PC-9 (cell line): ENCODE data around the gene SNAPC2. TPM values are rescaled to one million over a fixed set of nuclear protein-coding genes. Genes with fewer than 3 reads are reported as not detected.

Experiments used
- BruUV-seq: library from RNA; stranded (reverse); fragments of 400-500 nt; replicated peaks from 2 replicates; lab custom pipeline; 2021; lab: Mats Ljungman, UMichigan
- CTCF ChIA-PET: fragments of 300-600 bp; sonication (Branson Sonifier 250); formaldehyde crosslinking; loops from one replicate; lab custom pipeline; 2022; ENCODE audit warnings: antibody characterized with exemption; lab: Charles Lee
- POLR2A ChIA-PET: fragments of 300-600 bp; sonication (Branson Sonifier 250); formaldehyde crosslinking; loops from one replicate; lab custom pipeline; 2022; ENCODE audit warnings: antibody characterized with exemption; ENCODE audit not compliant: unreplicated experiment; lab: Charles Lee
- DNase-seq, 2 experiments: peaks; one replicate each; pipeline versions ENCODE4 v3.0.0 to v3.0.0-alpha.2; 2015 to 2022; ENCODE audit warnings: mixed read lengths in 1 of 2
- H2AFZ ChIP-seq: fragments of 200-600 bp; sonication (generic); 2 replicates; pipeline ENCODE4 v1.8.1; 2017; ENCODE audit warnings: antibody characterized with exemption
- H3F3A ChIP-seq: fragments of 200-600 bp; sonication (generic); 2 replicates; pipeline ENCODE4 v1.8.1; 2017; ENCODE audit warnings: antibody characterized with exemption, mild to moderate bottlenecking, low read depth; ENCODE audit not compliant: insufficient read depth
- H3K27ac ChIP-seq: fragments of 200-600 bp; sonication (generic); 2 replicates; pipeline ENCODE4 v1.6.1; 2016; ENCODE audit warnings: mixed run types
- H3K27me3 ChIP-seq: fragments of 200-600 bp; sonication (generic); 2 replicates; pipeline ENCODE4 v1.6.1; 2016; ENCODE audit warnings: low read depth, mixed run types; ENCODE audit not compliant: insufficient read depth
- H3K36me3 ChIP-seq: fragments of 200-600 bp; sonication (generic); 2 replicates; pipeline ENCODE4 v1.6.1; 2016; ENCODE audit warnings: low read depth, mixed run types
- H3K4me1 ChIP-seq: fragments of 200-600 bp; sonication (generic); replicated peaks from 2 replicates; pipeline ENCODE4 v1.6.1; 2016; ENCODE audit warnings: mixed run types; ENCODE audit not compliant: insufficient read depth
- H3K4me2 ChIP-seq: fragments of 200-600 bp; sonication (generic); 2 replicates; pipeline ENCODE4 v1.6.1; 2017; ENCODE audit warnings: mixed run types
- H3K4me3 ChIP-seq: fragments of 200-600 bp; sonication (generic); 2 replicates; pipeline ENCODE4 v1.6.1; 2016; ENCODE audit warnings: mixed run types
- H3K79me2 ChIP-seq: fragments of 200-600 bp; sonication (generic); 2 replicates; pipeline ENCODE4 v1.6.1; 2017; ENCODE audit warnings: low read depth, mixed run types
- H3K9me2 ChIP-seq: fragments of 200-600 bp; sonication (generic); 2 replicates; pipeline ENCODE4 v1.8.1; 2017; ENCODE audit warnings: mild to moderate bottlenecking; ENCODE audit not compliant: insufficient read depth
- H3K9me3 ChIP-seq: fragments of 200-600 bp; sonication (generic); 2 replicates; pipeline ENCODE4 v1.8.1; 2016; ENCODE audit warnings: low read depth; ENCODE audit not compliant: insufficient read depth
- H4K20me1 ChIP-seq: fragments of 200-600 bp; sonication (generic); 2 replicates; pipeline ENCODE4 v1.8.1; 2017; ENCODE audit not compliant: insufficient read depth
- CTCF ChIP-seq: fragments of 200-600 bp; sonication (generic); conservative IDR thresholded peaks from 2 replicates; pipeline ENCODE4 v1.6.1; 2017; ENCODE audit warnings: mixed run types, antibody characterized with exemption, mild to moderate bottlenecking, moderate library complexity
- EZH2 ChIP-seq: fragments of 200-600 bp; sonication (generic); IDR thresholded peaks from 2 replicates; pipeline ENCODE4 v1.8.0; 2017; ENCODE audit warnings: antibody characterized with exemption, low read depth
- intact Hi-C: fragments of 100-400 bp; cut with micrococcal nuclease; formaldehyde crosslinking; loops from one replicate; pipeline ENCODE4 v1.10.0; 2022; ENCODE audit not compliant: unreplicated experiment
- total RNA-seq: library from RNA; stranded (reverse); gene quantifications from 2 replicates; pipeline ENCODE4 v1.2.3, GENCODE V29; 2021

SNAPC2 gene
- total RNA-seq, 1 experiment from 2014 or later, result 37.5 TPM

- TF ChIP-seq CTCF (no peak), EZH2 (no peak)
- ChIA-PET CTCF (no interaction called here), POLR2A (interaction anchor here (0.6 kb wide), 1 partner anchor 15 kb away, joined by 3 read pairs; no protein-coding TSS in a partner anchor)
- Histone ChIP-seq H3K9me2 (no peaks in the 10 kb centered on the region), H3F3A (peaks cover 22% of the 10 kb centered on the region; the same call in 1 of the 2 replicates), H3K36me3 (0 out of 2 replicates have a peak, but pooled peaks cover 7% of the 10 kb centered on the region), H3K4me3 (no peak overlapping the region), H3K9me3 (no peaks in the 10 kb centered on the region), H3K27me3 (peaks cover 19% of the 10 kb centered on the region), H2AFZ (no peak overlapping the region), H4K20me1 (peaks cover 25% of the 10 kb centered on the region), H3K4me2 (no peak overlapping the region), H3K79me2 (no peaks in the 10 kb centered on the region; the same call in 1 of the 2 replicates), H3K27ac (no peak overlapping the region), H3K4me1 (peaks cover 5% of the 10 kb centered on the region)
- no TSS peak for BruUV-seq
- intact Hi-C loops, result no loop called here
- DNase-seq, result no peak
Measured at GRCh38 chr19:7914099-7914498, 6.0 kb upstream of the SNAPC2 start.

GRCh38 chr19:7914598-7915045, 5.5 kb upstream of the SNAPC2 start, which contains the start of gene TGFBR3L:
Gene TGFBR3L, plus strand, starts transcription at chr19:7914830.
- H3K4me1 ChIP-seq, result peaks cover 10% of the 10 kb centered on the region

More at GRCh38 chr19:7914598-7915045, 5.5 kb upstream of the SNAPC2 start, which contains the start of gene TGFBR3L:
- peaks cover 27% of the 10 kb centered on the region; the same call in 1 of the 2 replicates for H3F3A ChIP-seq
- no peak for TF ChIP-seq CTCF
- TF ChIP-seq EZH2, result no peak
- peak within 1 kb of the TSS; percentile 88 for H3K4me2 ChIP-seq
- ChIA-PET CTCF (no interaction called here), POLR2A (interaction anchor here (0.6 kb wide), 1 partner anchor 14 kb away, joined by 3 read pairs; no protein-coding TSS in a partner anchor)
- H3K27me3 ChIP-seq, result peaks cover 19% of the 10 kb centered on the region
- no peaks in the 10 kb centered on the region for H3K9me3 ChIP-seq
- no peak within 1 kb of the TSS for H3K27ac ChIP-seq
- H2AFZ ChIP-seq, result no peak within 1 kb of the TSS
- no peaks in the 10 kb centered on the region for H3K79me2 ChIP-seq
- no peaks in the 10 kb centered on the region for H3K9me2 ChIP-seq
- peaks cover 19% of the 10 kb centered on the region; the same call in 1 of the 2 replicates for H4K20me1 ChIP-seq
- BruUV-seq, result no TSS peak
- H3K36me3 ChIP-seq, result 0 out of 2 replicates have a peak, but pooled peaks cover 7% of the 10 kb centered on the region
- DNase-seq, result no peak
- intact Hi-C loops, result no loop called here
- no peak within 1 kb of the TSS for H3K4me3 ChIP-seq
